ENCODE results near the gene ACTL6B. TPM values are rescaled to one million over a fixed set of nuclear protein-coding genes. Genes with fewer than 3 reads are reported as not detected.

The ACTL6B gene
- total and polyA plus RNA-seq, 2 of the 13 experiments (the other 11 are each of a cell fraction or from before 2014, with no cell fraction given): not detected

DNA sequence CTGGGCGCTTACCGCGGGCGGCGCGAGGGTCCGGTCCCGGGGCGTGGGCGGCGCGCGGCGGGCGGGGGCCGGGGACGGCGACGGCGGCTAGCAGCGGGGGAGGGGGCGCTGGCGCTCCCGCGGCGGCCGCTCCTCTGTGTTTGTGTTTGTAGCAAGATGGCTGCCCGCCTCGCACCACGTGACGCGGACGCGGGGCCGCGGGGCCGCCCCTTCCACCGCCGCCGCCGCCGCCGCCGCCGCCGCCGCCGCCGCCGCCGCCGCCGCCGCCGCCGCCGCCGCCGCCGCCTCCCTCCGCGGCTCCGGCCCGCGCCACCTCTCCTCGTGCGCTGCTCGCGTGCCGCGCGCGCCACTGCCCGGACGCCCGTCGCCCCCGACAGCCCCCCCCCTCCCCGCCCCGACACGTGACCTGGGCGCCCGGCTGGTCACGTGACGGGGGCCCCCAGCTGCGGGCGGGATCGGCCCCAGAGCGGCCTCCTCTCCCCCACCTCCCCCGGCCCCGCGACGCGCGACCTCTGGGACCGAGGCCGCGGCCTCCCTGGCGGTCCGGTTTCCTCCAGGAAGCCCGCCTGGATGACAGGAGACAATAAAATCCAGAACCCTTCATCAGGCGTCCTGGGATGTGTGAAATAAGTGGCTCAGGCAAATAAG is 38.0 kb upstream of the ACTL6B start, which contains the start of gene GIGYF1 (continued):
- no peak for TF ChIP-seq NCOA5 (CRISPR knock-in tag; IDR thresholded peaks at IDR 0.05)
- TF ChIP-seq MBNL3 (CRISPR knock-in tag; conservative IDR thresholded peaks at IDR 0.05): no peak
- 0 out of 2 replicates have a peak, but pooled peaks have one; percentile 15 for TF ChIP-seq SIN3A (IDR thresholded peaks at IDR 0.05; ENCODE audit: borderline replicate concordance, low read depth, low read length)
- TF ChIP-seq GZF1 (CRISPR knock-in tag; IDR thresholded peaks at IDR 0.05): no peak
- TF ChIP-seq ZNF205 (CRISPR knock-in tag; IDR thresholded peaks at IDR 0.05): no peak
- TF ChIP-seq FOXK2 (IDR thresholded peaks at IDR 0.05): no peak
- no peak for TF ChIP-seq ZSCAN25 (CRISPR knock-in tag; IDR thresholded peaks at IDR 0.05)
- TF ChIP-seq NR3C1 (CRISPR knock-in tag; IDR thresholded peaks at IDR 0.05): no peak
- TF ChIP-seq KMT2B (CRISPR knock-in tag; IDR thresholded peaks at IDR 0.05): no peak
- no peak for TF ChIP-seq SNAPC2 (CRISPR knock-in tag; IDR thresholded peaks at IDR 0.05)
- no peak for TF ChIP-seq MLLT10 (CRISPR knock-in tag; IDR thresholded peaks at IDR 0.05)
- no peak for TF ChIP-seq ATF2 (CRISPR knock-in tag; IDR thresholded peaks at IDR 0.05)
- no peak for TF ChIP-seq GPBP1L1 (CRISPR knock-in tag; IDR thresholded peaks at IDR 0.05)
- no peak for TF ChIP-seq ZNF567 (CRISPR knock-in tag; IDR thresholded peaks at IDR 0.05; ENCODE audit: borderline replicate concordance)
- TF ChIP-seq U2AF2 (IDR thresholded peaks at IDR 0.05; ENCODE audit: low read depth, low read length): no peak
- TF ChIP-seq SP5 (CRISPR knock-in tag; IDR thresholded peaks at IDR 0.05; ENCODE audit: borderline replicate concordance, low read depth): peak; percentile 30; the same call in 1 of the 2 replicates
- TF ChIP-seq MEIS1 (CRISPR knock-in tag; IDR thresholded peaks at IDR 0.05; ENCODE audit: borderline replicate concordance): no peak
- 0 out of 2 replicates have a peak, but pooled peaks have one; percentile 34 for TF ChIP-seq SP4 (CRISPR knock-in tag; IDR thresholded peaks at IDR 0.05)
- no peak for TF ChIP-seq ZSCAN30 (CRISPR knock-in tag; IDR thresholded peaks at IDR 0.05)
- TF ChIP-seq, protein P1, sequence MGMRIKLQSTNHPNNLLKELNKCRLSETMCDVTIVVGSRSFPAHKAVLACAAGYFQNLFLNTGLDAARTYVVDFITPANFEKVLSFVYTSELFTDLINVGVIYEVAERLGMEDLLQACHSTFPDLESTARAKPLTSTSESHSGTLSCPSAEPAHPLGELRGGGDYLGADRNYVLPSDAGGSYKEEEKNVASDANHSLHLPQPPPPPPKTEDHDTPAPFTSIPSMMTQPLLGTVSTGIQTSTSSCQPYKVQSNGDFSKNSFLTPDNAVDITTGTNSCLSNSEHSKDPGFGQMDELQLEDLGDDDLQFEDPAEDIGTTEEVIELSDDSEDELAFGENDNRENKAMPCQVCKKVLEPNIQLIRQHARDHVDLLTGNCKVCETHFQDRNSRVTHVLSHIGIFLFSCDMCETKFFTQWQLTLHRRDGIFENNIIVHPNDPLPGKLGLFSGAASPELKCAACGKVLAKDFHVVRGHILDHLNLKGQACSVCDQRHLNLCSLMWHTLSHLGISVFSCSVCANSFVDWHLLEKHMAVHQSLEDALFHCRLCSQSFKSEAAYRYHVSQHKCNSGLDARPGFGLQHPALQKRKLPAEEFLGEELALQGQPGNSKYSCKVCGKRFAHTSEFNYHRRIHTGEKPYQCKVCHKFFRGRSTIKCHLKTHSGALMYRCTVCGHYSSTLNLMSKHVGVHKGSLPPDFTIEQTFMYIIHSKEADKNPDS (CRISPR knock-in tag; IDR thresholded peaks at IDR 0.05): no peak
- no peak for TF ChIP-seq BORCS8-MEF2B (CRISPR knock-in tag; IDR thresholded peaks at IDR 0.05)
- no peak for TF ChIP-seq HNRNPL (IDR thresholded peaks at IDR 0.05; ENCODE audit: low read depth, low read length)
- TF ChIP-seq, protein P2, sequence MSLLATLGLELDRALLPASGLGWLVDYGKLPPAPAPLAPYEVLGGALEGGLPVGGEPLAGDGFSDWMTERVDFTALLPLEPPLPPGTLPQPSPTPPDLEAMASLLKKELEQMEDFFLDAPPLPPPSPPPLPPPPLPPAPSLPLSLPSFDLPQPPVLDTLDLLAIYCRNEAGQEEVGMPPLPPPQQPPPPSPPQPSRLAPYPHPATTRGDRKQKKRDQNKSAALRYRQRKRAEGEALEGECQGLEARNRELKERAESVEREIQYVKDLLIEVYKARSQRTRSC (CRISPR knock-in tag; IDR thresholded peaks at IDR 0.05; ENCODE audit: low read depth): no peak
- TF ChIP-seq NFYB (CRISPR knock-in tag; IDR thresholded peaks at IDR 0.05): no peak
- TF ChIP-seq MBD4 (IDR thresholded peaks at IDR 0.05; ENCODE audit: borderline replicate concordance, low read length): no peak
- TF ChIP-seq ZNF552 (CRISPR knock-in tag; IDR thresholded peaks at IDR 0.05; ENCODE audit: borderline replicate concordance): no peak
- no peak for TF ChIP-seq EED (CRISPR knock-in tag; IDR thresholded peaks at IDR 0.05)
- no peak for TF ChIP-seq KLF13 (CRISPR knock-in tag; IDR thresholded peaks at IDR 0.05)
- TF ChIP-seq PCBP1 (IDR thresholded peaks at IDR 0.05; ENCODE audit: borderline replicate concordance, low read depth, low read length): no peak
